GM21737 (cell line): ENCODE data around the gene TAS2R8.
"Not testable (repeated sequence)": the region's sequence is repeated elsewhere in the genome, so short reads cannot be mapped to it uniquely, and the experiment has no call there.

Experiments
- ATAC-seq: cut with Tn5 transposase; IDR thresholded peaks from one replicate; pipeline ENCODE4 v1.9.1; 2021; ENCODE audit warnings: mild to moderate bottlenecking, moderate library complexity; ENCODE audit not compliant: unreplicated experiment

Gene TAS2R8, protein sequence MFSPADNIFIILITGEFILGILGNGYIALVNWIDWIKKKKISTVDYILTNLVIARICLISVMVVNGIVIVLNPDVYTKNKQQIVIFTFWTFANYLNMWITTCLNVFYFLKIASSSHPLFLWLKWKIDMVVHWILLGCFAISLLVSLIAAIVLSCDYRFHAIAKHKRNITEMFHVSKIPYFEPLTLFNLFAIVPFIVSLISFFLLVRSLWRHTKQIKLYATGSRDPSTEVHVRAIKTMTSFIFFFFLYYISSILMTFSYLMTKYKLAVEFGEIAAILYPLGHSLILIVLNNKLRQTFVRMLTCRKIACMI

DNA sequence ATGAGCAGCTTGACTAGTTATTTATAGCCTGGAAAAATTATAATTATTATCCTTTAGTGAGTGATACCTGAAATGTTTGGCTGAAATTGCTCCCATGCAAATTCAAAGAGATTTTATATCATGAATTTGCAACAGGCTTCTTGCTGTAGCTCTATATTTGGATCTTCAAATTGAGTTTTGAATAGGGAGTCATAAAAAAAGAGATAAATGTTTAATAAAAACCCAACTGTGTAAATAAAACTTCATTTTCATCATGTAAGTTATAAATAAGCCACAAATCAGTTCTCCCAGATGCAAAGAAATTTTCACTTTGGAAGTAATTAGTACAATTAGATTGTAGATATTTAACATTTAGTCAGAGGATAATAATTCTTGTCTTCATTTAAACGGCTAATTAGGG lies at the start of gene TAS2R8:
Gene TAS2R8, minus strand, starts transcription at position 101 of the 400 bp plus-strand sequence. CDS start 306 bp downstream, outside the sequence.
- no peak for ATAC-seq

DNA sequence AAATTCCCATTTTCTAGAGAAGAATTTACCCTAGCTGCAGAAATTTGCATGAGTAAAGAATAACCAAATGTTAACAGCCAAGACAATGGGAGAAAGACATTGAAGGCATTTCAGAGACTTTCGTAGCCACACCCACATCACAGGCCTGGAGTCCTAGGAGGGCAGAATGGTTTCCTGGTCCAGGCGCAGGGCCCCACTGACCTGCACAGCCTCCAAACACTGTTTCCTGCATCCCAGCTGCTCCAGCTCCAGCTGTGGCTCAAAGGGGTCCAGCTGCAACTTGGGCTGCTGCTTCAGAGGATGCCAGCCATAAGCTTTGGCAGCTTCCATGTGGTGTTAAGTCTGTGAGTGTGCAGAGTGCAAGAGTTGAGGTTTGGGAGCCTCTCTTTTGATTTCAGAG lies 48.7 kb upstream of the TAS2R8 start:
- no peak for ATAC-seq

DNA sequence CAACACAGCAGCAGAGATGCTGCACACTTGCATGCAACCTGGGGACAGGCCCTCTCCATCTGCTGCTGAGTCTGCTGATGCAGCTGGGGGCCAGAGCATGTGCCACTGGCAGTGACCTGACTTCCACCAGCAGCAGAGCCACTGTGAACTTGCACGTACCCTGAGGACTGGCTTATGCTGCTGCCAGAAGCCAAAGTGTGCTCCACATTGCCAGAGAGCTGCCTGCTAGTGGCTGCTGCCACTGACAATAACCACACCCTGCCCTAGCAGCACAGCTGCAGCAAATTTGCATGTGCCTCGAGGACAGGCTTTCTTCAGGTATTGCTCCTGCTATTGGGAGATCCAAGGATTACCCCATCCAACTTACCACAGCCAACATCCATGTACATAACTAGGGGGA lies 46.7 kb upstream of the TAS2R8 start:
- ATAC-seq: no peak

DNA sequence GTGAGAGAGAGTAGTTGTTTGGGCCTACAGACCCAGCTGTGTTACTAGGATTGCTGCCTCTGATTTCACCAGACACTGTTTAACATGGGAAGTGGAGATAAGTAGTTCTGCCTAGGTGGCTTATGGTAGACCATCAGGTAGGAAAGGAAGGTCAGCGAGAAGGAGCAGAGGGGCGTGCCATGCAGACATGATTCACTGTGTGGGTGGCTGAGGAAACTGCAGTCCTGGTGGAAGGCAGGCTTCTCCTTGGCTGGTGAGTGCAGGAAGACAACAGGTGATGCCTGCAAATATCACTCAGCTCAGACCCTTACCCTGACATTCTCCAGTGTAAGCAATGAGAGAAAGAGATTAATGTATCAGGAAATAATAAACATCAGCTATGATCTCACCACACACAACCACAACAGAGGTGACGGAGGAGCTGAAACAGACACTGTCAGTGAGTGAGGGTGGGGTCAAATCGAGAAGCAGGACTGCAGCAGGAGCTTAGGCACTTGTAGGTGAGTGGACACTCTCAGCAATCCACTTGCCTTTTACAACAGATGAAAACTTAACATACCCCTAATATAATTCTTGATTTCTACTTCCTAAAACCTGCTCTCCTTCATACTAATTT lies 44.3 kb upstream of the TAS2R8 start:
- ATAC-seq: no peak

DNA sequence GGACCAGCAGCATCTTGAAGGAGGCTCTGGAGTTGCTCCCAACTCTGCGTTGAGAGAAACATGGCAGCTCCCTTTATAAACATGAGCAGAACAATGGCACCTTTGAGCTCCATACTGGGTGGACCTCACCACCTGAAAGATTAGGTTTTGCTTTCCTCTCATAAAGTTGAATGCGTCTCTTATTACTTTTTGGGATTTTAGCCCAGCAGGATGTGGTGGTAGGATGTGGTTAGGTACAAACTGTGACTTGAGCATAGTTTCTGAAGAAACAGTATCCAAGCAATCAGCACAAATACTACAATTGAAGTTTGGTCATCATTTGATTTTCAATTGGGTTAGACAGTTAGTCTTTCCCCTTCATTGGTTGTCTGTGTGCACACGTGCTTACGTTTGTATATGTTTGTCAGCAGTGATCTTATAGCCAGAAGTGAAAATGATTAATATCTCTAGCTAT lies 42.4 kb upstream of the TAS2R8 start, which contains the start of gene PRR4:
Gene PRR4, minus strand, starts transcription at position 51 of the 454 bp plus-strand sequence. Its CDS starts 38 bp downstream, at position 13.
- no peak for ATAC-seq

DNA sequence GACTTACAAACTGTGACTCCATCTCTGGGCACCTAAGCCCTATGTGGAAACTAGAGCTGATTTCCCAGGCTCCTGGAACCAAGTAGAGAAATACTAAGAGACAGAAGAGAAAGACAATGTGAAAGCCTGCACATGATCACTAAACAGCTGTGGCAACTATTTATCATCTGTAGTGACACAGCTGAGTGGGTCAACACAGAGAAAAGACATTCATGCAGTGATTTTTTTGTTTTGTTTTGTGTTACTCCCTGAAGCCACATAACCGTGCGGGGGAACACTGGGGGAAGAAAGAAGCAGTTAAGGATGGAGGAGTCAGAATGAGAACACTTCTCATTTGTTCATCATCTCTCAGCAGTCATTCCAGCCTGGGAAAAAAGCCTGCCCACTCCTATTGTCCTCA lies 40.7 kb upstream of the TAS2R8 start:
- no peak for ATAC-seq

DNA sequence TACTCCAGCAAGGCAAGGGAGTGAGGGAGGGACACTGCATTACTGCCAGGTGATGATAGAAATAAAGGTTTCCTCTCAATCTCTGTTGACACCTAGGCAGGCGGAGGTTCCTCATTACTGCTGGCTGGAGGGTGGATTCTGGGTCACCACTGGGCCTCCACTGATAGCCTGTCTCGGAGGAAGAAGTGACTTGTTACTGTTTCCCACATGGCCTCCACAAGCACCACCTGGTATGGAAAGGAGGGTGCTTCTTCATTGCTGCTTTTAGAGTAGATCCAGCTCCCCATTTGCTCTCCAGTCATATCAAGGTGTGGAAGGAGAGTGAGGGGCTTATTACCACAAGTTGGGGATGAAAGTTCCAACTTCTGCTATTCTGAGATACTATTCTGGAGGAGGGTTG lies 35.8 kb upstream of the TAS2R8 start:
- no peak for ATAC-seq

DNA sequence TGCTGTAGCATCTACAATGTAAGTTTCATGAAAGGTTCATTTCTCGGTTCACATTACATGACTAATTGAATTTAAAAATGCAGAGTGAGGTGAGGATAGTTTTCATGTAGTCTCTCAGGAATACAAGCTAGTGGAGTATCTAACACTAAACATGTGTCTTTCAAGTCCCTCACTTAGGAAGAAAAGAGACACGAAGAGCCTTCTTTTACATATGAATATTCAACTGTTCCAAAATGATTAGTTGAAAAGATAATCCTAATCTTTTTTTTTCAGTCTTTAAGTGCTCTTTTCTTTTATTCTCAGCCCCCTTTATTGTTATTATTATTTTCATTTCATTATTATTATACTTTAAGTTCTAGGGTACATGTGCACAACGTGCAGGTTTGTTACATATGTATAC lies 31.4 kb upstream of the TAS2R8 start:
- ATAC-seq: no peak

DNA sequence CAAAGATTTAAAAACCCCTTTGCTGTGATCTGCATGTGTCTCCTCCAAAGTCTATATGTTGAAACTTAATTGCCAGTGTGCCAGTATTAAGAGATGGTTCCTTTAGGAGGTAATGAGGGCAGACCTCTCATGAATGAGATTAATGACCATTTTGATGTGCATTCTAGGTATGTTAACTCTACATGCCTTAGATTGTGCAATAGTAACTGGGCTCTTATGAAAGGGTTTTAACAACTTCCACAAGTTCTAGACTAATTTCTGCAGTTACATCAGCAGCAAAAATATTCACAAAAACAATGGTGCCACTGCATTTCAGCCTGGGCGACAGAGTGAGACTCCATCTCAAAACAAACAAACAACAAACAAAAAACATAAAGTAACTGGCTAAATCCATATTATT lies 22.9 kb upstream of the TAS2R8 start:
- no peak for ATAC-seq

DNA sequence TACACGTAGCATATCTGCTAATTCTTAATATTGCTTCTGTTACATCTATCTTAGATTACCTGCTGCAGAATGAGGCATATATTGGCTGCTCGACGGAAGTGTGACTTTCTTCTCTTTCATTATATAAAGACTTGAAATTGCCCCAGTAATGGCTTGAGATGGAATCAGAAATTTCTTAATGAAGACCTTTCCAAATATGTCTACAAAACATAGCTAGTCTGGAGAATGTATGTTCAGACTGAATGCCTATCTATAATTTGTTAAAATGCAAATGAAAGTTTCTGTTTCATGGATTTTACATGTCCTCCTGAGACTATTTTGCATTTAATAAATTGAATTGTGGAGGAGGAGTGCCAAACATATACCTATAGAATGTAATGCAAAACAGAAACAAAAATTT lies 19.2 kb upstream of the TAS2R8 start, which contains the start of gene TAS2R10:
Gene TAS2R10, minus strand, starts transcription at position 101 of the 400 bp plus-strand sequence. Its CDS starts 89 bp downstream, at position 12.
- ATAC-seq: no peak

DNA sequence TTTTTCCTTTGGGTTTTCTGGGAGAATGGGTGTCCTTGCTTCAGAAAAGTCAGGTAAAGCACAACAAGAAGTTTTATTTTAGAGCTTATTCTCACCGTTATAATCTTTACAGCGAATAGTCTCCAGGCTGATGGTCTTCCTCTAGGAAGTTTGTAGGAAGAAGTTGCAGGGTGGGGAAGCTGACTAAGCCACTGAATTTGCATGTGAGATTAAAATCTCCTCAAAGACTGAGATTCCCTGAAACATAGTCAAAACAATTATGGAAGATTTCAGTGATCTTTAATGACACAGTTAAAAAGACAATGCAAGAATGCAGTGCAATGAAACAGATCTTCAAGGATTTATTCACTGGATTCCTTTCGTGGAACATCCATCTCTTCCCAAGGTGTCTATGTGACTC lies 17.9 kb upstream of the TAS2R8 start:
- no peak for ATAC-seq

DNA sequence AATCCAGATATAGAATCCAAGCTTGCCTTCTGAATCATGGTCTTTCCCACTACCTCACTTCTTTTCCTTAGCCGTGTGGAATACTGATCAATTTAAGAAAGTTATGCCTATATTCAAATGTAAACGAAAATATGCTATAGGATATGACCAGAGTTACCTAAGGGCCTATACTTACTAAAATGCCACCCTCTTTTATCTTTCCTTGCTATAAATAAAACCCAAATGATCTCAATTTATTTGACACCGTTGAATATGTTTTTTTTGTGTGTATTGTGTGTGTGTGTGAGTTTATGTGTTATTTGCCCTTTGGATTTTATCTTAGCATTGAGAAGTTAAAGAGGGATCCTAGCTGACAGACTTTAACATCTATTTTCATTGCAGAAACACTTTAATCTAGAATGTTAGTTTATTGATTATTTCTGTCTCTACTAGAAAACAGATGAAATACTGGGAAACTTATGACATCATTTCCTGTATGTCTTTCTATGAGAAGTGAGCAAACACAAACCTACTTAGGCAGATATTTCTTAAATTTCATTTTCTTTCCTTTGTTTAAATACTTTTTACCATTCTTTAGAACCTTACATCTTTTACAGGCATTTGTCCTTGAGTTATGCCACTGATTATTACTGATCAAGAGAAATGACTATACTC lies 4.9 kb upstream of the TAS2R8 start:
- no peak for ATAC-seq

DNA sequence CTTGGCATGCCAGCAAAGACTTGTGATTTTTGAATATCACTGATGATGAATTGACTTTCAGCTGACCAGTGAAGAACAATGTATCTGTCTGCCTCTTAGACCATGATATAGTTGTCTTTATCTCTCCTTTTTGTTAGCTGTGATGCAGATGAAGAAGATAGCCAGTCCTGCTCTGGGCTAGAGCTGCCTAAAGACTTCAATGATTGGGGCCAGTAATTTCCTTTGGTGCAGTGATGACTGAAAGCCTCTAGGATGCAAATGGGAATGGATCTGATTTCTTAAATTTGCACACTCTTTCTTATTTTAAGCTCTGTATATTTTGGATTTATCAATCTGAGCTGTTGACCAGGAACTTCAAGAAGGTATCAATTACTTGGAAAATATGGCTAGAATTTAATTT lies 3.0 kb upstream of the TAS2R8 start, which contains the start of gene TAS2R9:
Gene TAS2R9, minus strand, starts transcription at position 101 of the 400 bp plus-strand sequence. Its CDS starts 93 bp downstream, at position 8.
- no peak for ATAC-seq

DNA sequence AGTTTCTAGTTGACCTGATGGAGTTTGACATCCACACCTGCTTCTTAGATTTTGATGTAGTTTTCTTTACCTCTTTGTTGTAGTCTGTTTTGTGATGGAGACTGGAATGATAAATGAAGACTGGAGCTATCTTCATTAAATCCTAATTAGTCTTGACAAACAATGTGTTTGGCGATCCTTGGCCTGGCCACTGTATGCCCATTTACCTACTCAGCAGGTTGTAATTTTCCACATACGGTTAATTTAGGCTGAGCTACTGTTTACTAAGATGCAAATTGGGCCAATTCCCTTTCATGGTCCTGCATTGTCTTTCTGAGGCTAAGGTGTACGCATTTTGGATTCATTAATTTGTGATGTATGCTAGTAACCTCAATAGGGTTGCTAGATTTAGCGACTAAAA lies 4.5 kb downstream of the TAS2R8 start, which contains the start of gene TAS2R7:
Gene TAS2R7, minus strand, starts transcription at position 41 of the 400 bp plus-strand sequence. CDS start 57 bp downstream, outside the sequence.
- ATAC-seq: no peak

DNA sequence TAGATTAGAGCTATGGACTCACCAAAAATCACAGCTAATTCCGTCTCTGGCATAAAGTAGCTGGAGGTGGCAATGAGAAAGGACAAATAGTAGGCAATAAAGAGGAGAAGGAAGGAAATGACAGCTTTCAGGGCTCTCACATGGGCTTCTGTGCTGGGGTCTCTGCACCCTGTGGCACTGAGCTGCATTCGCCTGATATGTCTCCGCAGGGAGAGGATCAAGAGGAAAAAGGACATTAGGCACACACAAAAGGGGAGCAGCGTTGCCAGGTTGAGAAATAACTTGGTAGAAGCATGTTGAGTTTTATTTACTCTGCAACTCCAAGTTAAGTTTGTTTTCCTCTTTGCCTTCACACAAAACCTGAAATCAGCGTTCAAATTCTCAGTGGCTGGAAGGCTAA lies 5.3 kb downstream of the TAS2R8 start:
- no peak for ATAC-seq

DNA sequence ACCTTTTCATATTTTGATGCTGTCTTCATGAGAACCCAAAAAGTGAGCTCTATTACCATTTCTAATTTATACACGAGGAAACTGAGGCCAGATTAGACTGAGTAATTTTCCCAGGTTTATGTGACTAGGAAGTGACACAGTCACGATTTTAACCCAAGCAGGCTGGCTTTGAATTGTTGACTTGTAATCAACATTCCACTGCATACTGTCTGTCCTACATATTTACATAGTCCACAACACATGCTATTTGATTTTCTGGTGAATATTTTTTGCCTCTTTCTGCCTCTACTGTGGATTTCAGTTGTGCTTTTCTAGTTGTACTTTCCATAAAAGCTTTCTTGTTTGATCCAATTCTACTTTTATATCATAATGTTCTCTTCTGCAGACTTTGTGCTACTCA lies 12.9 kb downstream of the TAS2R8 start:
- no peak for ATAC-seq

DNA sequence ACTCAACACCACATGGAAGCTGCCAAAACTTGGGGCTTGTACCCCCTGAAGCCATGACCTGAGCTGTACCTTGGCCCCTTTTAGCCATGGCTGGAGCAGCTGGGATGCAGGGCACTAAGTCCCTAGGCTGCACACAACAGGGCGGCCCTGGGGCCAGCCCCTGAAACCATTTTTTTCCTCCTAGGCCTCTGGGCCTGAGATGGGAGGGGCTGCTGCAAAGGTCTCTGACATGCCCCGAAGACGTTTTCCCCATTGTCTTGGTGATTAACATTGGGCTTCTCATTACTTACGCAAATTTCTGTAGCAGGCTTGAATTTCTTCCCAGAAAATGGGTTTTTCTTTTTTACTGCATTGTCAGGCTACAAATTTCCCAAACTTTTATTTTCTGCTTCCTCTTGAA lies 15.3 kb downstream of the TAS2R8 start:
- ATAC-seq: not testable (repeated sequence)

DNA sequence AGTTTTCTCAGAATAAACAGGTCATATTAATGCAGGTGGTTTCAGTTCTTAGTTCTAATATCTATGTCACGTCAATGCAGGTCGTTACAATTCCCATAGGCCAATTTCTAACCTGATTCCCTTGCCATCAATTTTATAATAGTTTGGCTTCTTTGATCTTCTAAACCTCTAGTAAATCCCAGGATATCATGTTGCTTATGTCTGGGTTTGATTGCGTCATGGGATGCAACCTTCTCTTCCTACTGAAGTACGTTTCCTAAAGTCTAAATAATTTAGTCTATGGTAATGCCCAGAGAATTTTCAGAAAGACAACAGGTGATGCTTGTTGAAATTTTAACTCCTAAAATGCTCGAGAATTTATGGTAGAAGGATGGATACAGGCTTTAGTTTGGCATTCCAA lies 23.8 kb downstream of the TAS2R8 start:
- no peak for ATAC-seq

DNA sequence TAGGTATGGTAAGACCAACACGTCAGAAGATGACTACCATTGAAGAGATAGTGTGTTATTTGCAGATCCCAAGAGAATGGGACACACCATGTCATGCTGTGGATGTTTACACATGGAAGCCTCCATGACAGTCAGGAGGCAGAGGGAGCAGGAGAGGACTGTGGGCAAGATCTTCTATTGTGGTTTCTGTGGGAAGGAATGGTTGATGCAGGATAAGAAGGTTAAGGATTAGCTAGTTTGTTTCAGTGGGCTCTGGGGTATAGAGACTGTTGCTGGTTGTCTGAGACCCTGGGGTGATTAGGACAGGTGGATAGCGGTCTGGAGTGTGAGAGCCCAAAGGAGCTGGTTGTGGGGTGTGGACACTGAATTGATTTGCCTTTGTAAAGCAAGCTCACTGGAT lies 28.0 kb downstream of the TAS2R8 start:
- no peak for ATAC-seq

DNA sequence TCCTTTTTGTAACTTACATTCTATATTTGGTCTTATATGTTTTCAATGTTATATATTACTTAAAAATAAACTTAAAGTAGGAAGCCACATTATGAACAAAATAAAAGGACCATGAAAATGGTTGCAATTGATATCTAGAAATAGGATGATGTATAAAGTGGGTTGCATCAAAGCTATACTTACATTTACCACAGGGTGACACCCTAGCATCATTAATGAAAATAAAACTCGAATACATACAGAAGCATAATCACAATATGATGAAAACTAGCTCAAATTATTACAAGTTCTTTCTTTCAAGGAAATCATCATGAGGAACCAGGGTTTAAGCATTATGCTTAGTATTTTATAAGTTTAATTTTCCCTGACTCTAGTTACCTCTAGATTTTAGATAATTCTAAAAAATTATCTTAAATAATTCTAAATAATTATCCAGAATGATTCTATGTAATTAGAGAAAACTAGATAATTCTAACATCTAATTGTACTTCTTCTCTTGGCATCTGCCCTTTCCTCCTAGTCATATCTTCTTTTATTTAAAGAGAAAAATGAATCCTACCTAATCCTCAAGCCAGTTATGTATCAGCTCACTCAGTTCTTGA lies 35.9 kb downstream of the TAS2R8 start:
- no peak for ATAC-seq

DNA sequence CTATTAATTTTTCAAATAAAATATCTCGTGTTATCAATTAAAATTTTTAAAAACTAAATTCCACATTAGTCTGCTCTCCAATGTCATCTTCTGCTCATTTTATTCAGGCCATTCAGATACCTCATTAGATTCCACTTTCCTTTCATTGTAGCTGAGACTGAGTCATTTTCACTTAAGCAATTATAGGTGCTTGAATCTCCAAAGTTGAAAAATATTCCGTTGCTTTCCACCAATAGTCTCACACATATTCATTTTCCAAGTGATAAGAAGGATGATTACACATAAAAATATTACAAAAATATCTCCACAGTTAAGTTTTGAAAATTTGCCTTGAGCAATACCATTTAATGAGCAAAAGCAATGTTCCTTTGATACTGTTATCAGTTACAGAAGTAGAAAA lies 47.4 kb downstream of the TAS2R8 start:
- no peak for ATAC-seq
